H9 (cell line): ENCODE data around the gene SIK2. TPM values are rescaled to one million over a fixed set of nuclear protein-coding genes. Genes with fewer than 3 reads are reported as not detected.

Source experiments
- DNase-seq: peaks from one replicate; pipeline ENCODE4 v3.0.0-alpha.2; 2017
- H2AFZ ChIP-seq: one replicate; pipeline ENCODE4 v1.6.1; 2013; ENCODE audit warnings: mild to moderate bottlenecking, low read length, control low read depth, moderate library complexity
- H2AK5ac ChIP-seq: 2 replicates; pipeline ENCODE4 v1.6.1; 2013; ENCODE audit warnings: low read length, control low read depth, mixed read lengths; ENCODE audit not compliant: insufficient read length
- H2BK120ac ChIP-seq: one replicate; pipeline ENCODE4 v1.6.1; 2013; ENCODE audit warnings: low read depth, mild to moderate bottlenecking, low read length, control low read depth, inconsistent platforms; ENCODE audit not compliant: poor library complexity, severe bottlenecking
- H2BK12ac ChIP-seq: 2 replicates; pipeline ENCODE4 v1.6.1; 2013; ENCODE audit warnings: low read length, control low read depth, mixed read lengths, low read depth; ENCODE audit not compliant: insufficient read length
- H2BK15ac ChIP-seq: 2 replicates; pipeline ENCODE4 v1.6.1; 2013; ENCODE audit warnings: low read depth, low read length, control low read depth
- H2BK20ac ChIP-seq: one replicate; pipeline ENCODE4 v1.6.1; 2013; ENCODE audit warnings: low read depth, mild to moderate bottlenecking, low read length, control low read depth, inconsistent platforms; ENCODE audit not compliant: poor library complexity, severe bottlenecking
- H2BK5ac ChIP-seq: 2 replicates; pipeline ENCODE4 v1.6.1; 2013; ENCODE audit warnings: low read length, control low read depth, mixed read lengths; ENCODE audit not compliant: insufficient read length
- H3K14ac ChIP-seq: 2 replicates; pipeline ENCODE4 v1.6.1; 2013; ENCODE audit warnings: low read length, control low read depth; ENCODE audit not compliant: insufficient read depth
- H3K18ac ChIP-seq: 2 replicates; pipeline ENCODE4 v1.6.1; 2013; ENCODE audit warnings: low read depth, mild to moderate bottlenecking, mixed read lengths, low read length, control low read depth; ENCODE audit not compliant: insufficient read length
- H3K23ac ChIP-seq: 2 replicates; pipeline ENCODE4 v1.6.1; 2013; ENCODE audit warnings: low read length, control low read depth, mixed read lengths, low read depth; ENCODE audit not compliant: insufficient read length
- H3K23me2 ChIP-seq: 2 replicates; pipeline ENCODE4 v1.6.1; 2013; ENCODE audit warnings: low read depth, mild to moderate bottlenecking, mixed read lengths, low read length, control low read depth; ENCODE audit not compliant: insufficient read length, poor library complexity, severe bottlenecking
- H3K27ac ChIP-seq: 2 replicates; pipeline ENCODE4 v1.5.1; 2013; ENCODE audit warnings: low read length, control low read depth, mixed read lengths, low read depth; ENCODE audit not compliant: insufficient read length
- H3K27me3 ChIP-seq: 2 replicates; pipeline ENCODE4 v1.6.1; 2013; ENCODE audit warnings: low read length, control low read depth, inconsistent platforms; ENCODE audit not compliant: insufficient read depth
- H3K4ac ChIP-seq: 2 replicates; pipeline ENCODE4 v1.6.1; 2013; ENCODE audit warnings: low read depth, mild to moderate bottlenecking, control low read depth, inconsistent platforms, low read length, moderate library complexity
- H3K4me1 ChIP-seq: 2 replicates; pipeline ENCODE4 v1.6.1; 2013; ENCODE audit warnings: low read length, control low read depth, inconsistent platforms; ENCODE audit not compliant: insufficient read depth
- H3K4me2 ChIP-seq: 2 replicates; pipeline ENCODE4 v1.6.1; 2013; ENCODE audit warnings: low read length, control low read depth, mixed read lengths; ENCODE audit not compliant: insufficient read length, insufficient read depth
- H3K56ac ChIP-seq: 2 replicates; pipeline ENCODE4 v1.6.1; 2013; ENCODE audit warnings: low read depth, mild to moderate bottlenecking, mixed read lengths, low read length, control low read depth; ENCODE audit not compliant: insufficient read length
- H3K79me1 ChIP-seq: 2 replicates; pipeline ENCODE4 v1.6.1; 2013; ENCODE audit warnings: low read depth, mild to moderate bottlenecking, moderate library complexity, low read length, control low read depth, inconsistent platforms; ENCODE audit not compliant: insufficient read depth, poor library complexity, severe bottlenecking
- H3K79me2 ChIP-seq: 2 replicates; pipeline ENCODE4 v1.6.1; 2013; ENCODE audit warnings: low read length, control low read depth, inconsistent platforms; ENCODE audit not compliant: insufficient read depth
- H3K9ac ChIP-seq: 2 replicates; pipeline ENCODE4 v1.6.1; 2013; ENCODE audit warnings: low read length, control low read depth, mixed read lengths; ENCODE audit not compliant: insufficient read length; ENCODE audit errors: extremely low read depth
- H3K9me3 ChIP-seq: one replicate; pipeline ENCODE4 v1.6.1; 2013; ENCODE audit warnings: low read depth, low read length, inconsistent platforms; ENCODE audit not compliant: control insufficient read depth
- H3T11ph ChIP-seq: one replicate; pipeline ENCODE4 v1.6.1; 2013; ENCODE audit warnings: mild to moderate bottlenecking, low read length, control low read depth, inconsistent platforms
- H4K20me1 ChIP-seq: one replicate; pipeline ENCODE4 v1.6.1; 2013; ENCODE audit not compliant: control insufficient read depth, insufficient read length, insufficient read depth
- H4K5ac ChIP-seq: 2 replicates; pipeline ENCODE4 v1.6.1; 2013; ENCODE audit warnings: low read depth, mild to moderate bottlenecking, mixed read lengths, low read length, control low read depth; ENCODE audit not compliant: insufficient read length
- H4K8ac ChIP-seq: replicated peaks from 2 replicates; pipeline ENCODE4 v1.6.1; 2013; ENCODE audit warnings: low read length, control low read depth, mixed read lengths, low read depth; ENCODE audit not compliant: insufficient read length
- H4K91ac ChIP-seq: 2 replicates; pipeline ENCODE4 v1.6.1; 2013; ENCODE audit warnings: low read depth, mild to moderate bottlenecking, moderate library complexity, mixed read lengths, low read length, control low read depth; ENCODE audit not compliant: insufficient read length
- H3K27ac Mint-ChIP-seq, 3 experiments: 2 replicates in 2 of 3; 3 replicates in 1 of 3; pipeline ENCODE4 v1.8.0; 2020 to 2021; ENCODE audit warnings: mixed read lengths in 3 of 3, mild to moderate bottlenecking in 1 of 3, moderate library complexity in 1 of 3
- H3K27me3 Mint-ChIP-seq: 2 replicates; pipeline ENCODE4 v1.8.0; 2021; ENCODE audit warnings: low read depth, mild to moderate bottlenecking, moderate library complexity, mixed read lengths
- H3K36me3 Mint-ChIP-seq, 3 experiments: 2 replicates in 2 of 3; 3 replicates in 1 of 3; pipeline ENCODE4 v1.8.0; 2020 to 2021; ENCODE audit warnings: low read depth in 3 of 3, mixed read lengths in 3 of 3; ENCODE audit not compliant: insufficient read depth in 1 of 3
- H3K4me1 Mint-ChIP-seq, 2 experiments: 2 replicates each; pipeline ENCODE4 v1.8.0; 2020; ENCODE audit warnings: mixed read lengths in 2 of 2
- H3K4me3 Mint-ChIP-seq, 2 experiments: 2 replicates in 1 of 2; 3 replicates in 1 of 2; pipeline ENCODE4 v1.8.0; 2020 to 2021; ENCODE audit warnings: mild to moderate bottlenecking in 2 of 2, mixed read lengths in 2 of 2, moderate library complexity in 1 of 2
- H3K9me3 Mint-ChIP-seq, 2 experiments: 2 replicates in 1 of 2; 3 replicates in 1 of 2; pipeline ENCODE4 v1.8.0; 2020; ENCODE audit warnings: mild to moderate bottlenecking in 2 of 2, mixed read lengths in 2 of 2, moderate library complexity in 1 of 2
- CTCF ChIP-seq: fragments of 200-600 bp; sonication (generic); conservative IDR thresholded peaks from 3 replicates; pipeline ENCODE4 v1.8.0; 2021; ENCODE audit warnings: antibody characterized with exemption, mild to moderate bottlenecking
- WGBS: extraction: QIAGEN DNeasy Blood & Tissue Kit; methylation state at CpG from one replicate; pipeline ENCODE4 v1.1.7; 2013; ENCODE audit warnings: missing lambda C conversion rate, low lambda C conversion rate, mixed read lengths; ENCODE audit not compliant: insufficient read length; ENCODE audit errors: extremely low coverage; 5-methylcytosine and 5-hydroxymethylcytosine counted together
- total RNA-seq: library from RNA; stranded (reverse); gene quantifications from 2 replicates; pipeline ENCODE4 v1.2.1, GENCODE V29; 2021

The SIK2 gene
- total RNA-seq, 1 experiment from 2014 or later = 7.5 TPM

DNA sequence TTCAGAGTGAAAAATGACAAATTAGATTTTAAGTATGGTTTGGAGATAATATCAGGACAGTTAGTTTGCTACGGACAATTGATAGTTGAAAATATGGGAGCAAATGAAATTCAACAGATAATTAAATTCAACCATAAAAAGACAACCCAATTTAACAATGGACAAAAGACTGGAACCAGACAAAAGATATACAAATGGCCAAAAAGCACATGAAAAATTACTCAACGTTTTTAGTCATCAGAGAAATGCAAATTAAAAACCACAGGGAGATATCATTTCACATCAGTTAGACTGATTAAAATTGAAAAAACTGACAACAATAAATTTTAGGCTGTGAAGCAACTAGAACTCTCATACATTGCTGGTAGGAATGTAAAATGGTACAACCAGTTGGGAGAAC, 27.2 kb downstream of the SIK2 start:
- Mint-ChIP-seq H3K4me3 (no peak overlapping the region), H3K4me1 (peaks cover 0 to 3% of the 10 kb centered on the region in 2 experiments; a peak in 1 of 4 replicates), H3K27ac (no peak overlapping the region), H3K36me3 (no peaks in the 10 kb centered on the region), H3K9me3 (no peaks in the 10 kb centered on the region), H3K27me3 (no peaks in the 10 kb centered on the region)
- Histone ChIP-seq H3K4ac (no peak overlapping the region), H2BK120ac (no peak overlapping the region), H4K8ac (no peak overlapping the region), H3T11ph (no peak overlapping the region), H3K23ac (no peak overlapping the region), H2BK20ac (no peak overlapping the region), H2BK15ac (no peak overlapping the region), H3K23me2 (no peaks in the 10 kb centered on the region), H3K4me2 (no peak overlapping the region), H2AFZ (no peak overlapping the region), H4K20me1 (no peaks in the 10 kb centered on the region), H4K5ac (no peak overlapping the region), H3K79me2 (no peaks in the 10 kb centered on the region), H3K9ac (no peak overlapping the region), H2AK5ac (no peak overlapping the region), H3K4me1 (no peaks in the 10 kb centered on the region), H3K27me3 (no peaks in the 10 kb centered on the region), H3K14ac (no peak overlapping the region), H3K56ac (no peak overlapping the region), H4K91ac (no peak overlapping the region), H2BK12ac (no peak overlapping the region), H3K27ac (no peak overlapping the region), H2BK5ac (no peak overlapping the region), H3K79me1 (no peaks in the 10 kb centered on the region), H3K9me3 (no peaks in the 10 kb centered on the region), H3K18ac (no peak overlapping the region)
- no peak for DNase-seq
- TF ChIP-seq CTCF = no peak
- no CpG with 5 or more reads among the region's 2 CpGs for WGBS
